GM12891 (cell line): ENCODE data around the gene CYTH1.

ENCODE experiments used
- DNase-seq: peaks from one replicate; pipeline ENCODE4 v3.0.0; 2011; ENCODE audit warnings: low spot score; ENCODE audit not compliant: insufficient read length
- FAIRE-seq: peaks from 2 replicates; lab custom pipeline; 2011; peaks lifted over from hg19 to GRCh38; lab: Jason Lieb, UNC
- PAX5 ChIP-seq: IDR thresholded peaks from 2 replicates; pipeline ENCODE4 v1.6.1; 2011; ENCODE audit warnings: low read length, moderate library complexity, mild to moderate bottlenecking; ENCODE audit not compliant: insufficient read depth, severe bottlenecking
- POLR2A ChIP-seq: IDR thresholded peaks from 2 replicates; pipeline ENCODE4 v1.6.1; 2011; ENCODE audit warnings: low read depth, low read length, control low read depth
- POLR2AphosphoS5 ChIP-seq: IDR thresholded peaks from 2 replicates; pipeline ENCODE4 v1.6.1; 2011; ENCODE audit warnings: low read depth, low read length, control low read depth
- POU2F2 ChIP-seq: IDR thresholded peaks from 2 replicates; pipeline ENCODE4 v1.6.1; 2011; ENCODE audit warnings: low read depth, mild to moderate bottlenecking, control low read depth, low read length, moderate library complexity
- SPI1 ChIP-seq: IDR thresholded peaks from 2 replicates; pipeline ENCODE4 v1.6.1; 2011; ENCODE audit warnings: low read depth, low read length, control low read depth
- TAF1 ChIP-seq: IDR thresholded peaks from 2 replicates; pipeline ENCODE4 v1.6.1; 2011; ENCODE audit warnings: low read depth, low read length, control low read depth

CYTH1 gene

GRCh38 chr17:78696016-78696982 lies 85.8 kb downstream of the CYTH1 start:
- TF ChIP-seq POLR2A (peak; percentile 68), SPI1 (no peak), TAF1 (peak; percentile 12; the same call in 1 of the 2 replicates), POU2F2 (no peak), POLR2AphosphoS5 (0 out of 2 replicates have a peak, but pooled peaks have one; percentile 35), PAX5 (no peak)
- DNase-seq = no peak
- FAIRE-seq = peak; percentile 77

DNA sequence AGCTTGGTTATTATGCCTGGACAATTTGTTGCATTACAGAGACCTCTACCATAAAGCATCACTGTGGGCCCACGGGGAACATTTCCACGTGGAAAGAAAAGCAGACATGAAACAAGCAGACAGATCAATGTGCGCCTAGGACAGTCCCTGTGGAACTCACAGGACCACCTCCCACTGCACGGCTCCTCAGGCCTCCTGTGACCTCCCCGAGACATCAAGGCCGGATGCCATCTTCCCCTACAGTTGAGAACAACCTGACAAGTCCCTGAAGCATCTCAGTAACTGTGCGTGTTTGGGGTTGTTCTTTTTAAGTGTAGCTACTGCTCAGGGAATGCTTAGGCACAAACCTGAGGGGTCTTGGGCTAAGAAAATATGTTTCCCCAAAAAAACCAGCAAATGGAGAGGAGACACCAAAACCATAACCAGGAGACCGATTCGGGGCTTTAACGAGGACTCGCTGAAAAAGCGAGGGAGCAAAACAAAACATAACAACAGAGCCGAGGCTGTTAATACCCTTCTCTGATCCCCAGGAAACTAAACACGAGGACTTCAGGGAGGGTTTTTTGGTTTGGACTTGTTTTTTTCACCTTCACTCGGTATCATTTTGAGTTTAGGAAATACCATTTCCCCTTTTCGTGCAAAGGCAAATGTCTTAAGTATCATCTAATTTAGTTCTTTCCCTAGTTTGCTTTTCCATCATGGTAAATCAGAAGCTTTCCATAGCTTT lies 87.1 kb downstream of the CYTH1 start:
- FAIRE-seq = peak; percentile 43
- TF ChIP-seq POU2F2 = no peak
- TF ChIP-seq TAF1 = no peak
- TF ChIP-seq SPI1 = peak; percentile 97
- TF ChIP-seq PAX5 = no peak
- peak; percentile 64 for TF ChIP-seq POLR2A
- TF ChIP-seq POLR2AphosphoS5 = peak; percentile 87
- DNase-seq = no peak

GRCh38 chr17:78693346-78694083 lies 88.6 kb downstream of the CYTH1 start:
- DNase-seq (no peak), FAIRE-seq (no peak)
- TF ChIP-seq POLR2AphosphoS5 (no peak; the same call in 1 of the 2 replicates), SPI1 (no peak), POLR2A (no peak), TAF1 (no peak), PAX5 (no peak), POU2F2 (no peak)

DNA sequence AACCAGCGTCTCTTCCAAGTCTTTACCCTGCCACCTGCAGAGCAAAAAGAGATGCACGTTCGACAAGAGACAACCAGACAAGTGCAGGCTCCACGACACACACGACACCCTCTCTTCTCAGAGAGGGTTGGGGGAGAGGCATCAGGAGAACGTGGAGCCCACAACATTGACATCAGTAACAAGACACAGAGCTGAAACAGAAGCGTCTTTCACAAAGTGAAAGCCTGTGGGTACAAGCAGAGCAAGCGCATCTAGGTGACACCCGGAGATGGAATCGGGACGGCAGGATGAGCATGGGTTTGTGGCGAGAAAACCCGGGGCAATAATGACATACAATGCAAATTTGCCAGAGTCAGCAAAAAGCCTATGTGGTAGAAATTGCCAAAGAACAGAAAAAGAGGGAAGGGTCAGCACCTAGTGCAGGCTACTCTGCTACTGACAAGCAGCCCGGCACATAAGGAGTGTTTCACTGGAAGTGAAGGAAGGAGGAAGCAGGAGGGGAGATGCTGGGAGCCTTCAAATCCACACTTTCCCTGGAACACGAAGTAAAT lies 89.5 kb downstream of the CYTH1 start:
- DNase-seq (no peak), FAIRE-seq (no peak)
- no peak for TF ChIP-seq POU2F2
- no peak for TF ChIP-seq SPI1
- no peak for TF ChIP-seq POLR2AphosphoS5
- 0 out of 2 replicates have a peak, but pooled peaks have one; percentile 44 for TF ChIP-seq POLR2A
- no peak for TF ChIP-seq TAF1

DNA sequence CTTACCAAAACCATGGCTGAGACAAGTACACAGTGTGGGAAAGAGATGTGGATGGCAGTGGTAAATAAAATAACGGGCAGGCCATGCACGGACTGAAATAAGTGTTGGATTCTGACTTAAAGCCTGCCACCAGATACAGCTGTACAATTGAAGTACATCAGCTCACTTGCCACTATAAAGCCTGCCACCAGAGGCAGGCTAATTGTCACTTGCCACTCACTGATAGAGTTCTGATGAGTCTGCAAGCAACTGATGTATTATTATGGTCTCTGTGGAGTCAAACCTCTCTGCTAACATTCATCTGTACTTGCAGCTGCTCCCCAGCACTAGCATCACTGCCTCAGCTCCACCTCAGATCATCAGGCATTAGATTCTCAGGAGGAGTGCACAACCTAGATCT lies 93.0 kb downstream of the CYTH1 start:
- FAIRE-seq = peak; percentile 35
- no peak for DNase-seq

DNA sequence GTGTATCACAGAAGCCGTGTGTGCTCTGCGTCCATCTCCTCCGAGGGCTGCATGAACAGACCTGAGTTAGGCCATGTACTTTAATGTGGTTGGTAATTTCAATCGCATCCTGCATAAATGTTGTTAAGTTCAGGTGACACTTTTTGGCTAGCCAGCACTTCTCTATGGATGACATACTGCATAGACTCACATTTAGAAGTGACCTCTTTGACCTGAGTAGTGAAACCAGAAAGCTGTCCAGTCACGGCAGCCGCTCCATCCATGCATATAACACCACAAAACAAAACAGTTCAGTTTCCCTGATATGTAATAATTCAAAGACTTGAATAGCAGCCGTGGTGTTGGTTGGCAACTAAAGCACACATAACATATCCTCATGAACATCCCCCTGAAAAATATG lies 94.1 kb downstream of the CYTH1 start:
- TF ChIP-seq PAX5 = no peak
- TF ChIP-seq POLR2A = peak; percentile 12; the same call in 1 of the 2 replicates
- peak; percentile 58; the same call in 1 of the 2 replicates for TF ChIP-seq POU2F2
- FAIRE-seq = peak; percentile 86
- DNase-seq = no peak

More for the DNA sequence above, 93.0 kb downstream of the CYTH1 start:
- TF ChIP-seq TAF1 = no peak
- no peak for TF ChIP-seq SPI1
- no peak for TF ChIP-seq POU2F2
- no peak for TF ChIP-seq POLR2AphosphoS5
- no peak for TF ChIP-seq PAX5
- TF ChIP-seq POLR2A = 0 out of 2 replicates have a peak, but pooled peaks have one; percentile 27

GRCh38 chr17:78687125-78687524 lies 94.9 kb downstream of the CYTH1 start:
- DNase-seq (no peak), FAIRE-seq (no peak)
- no peak for TF ChIP-seq PAX5

- TF ChIP-seq POLR2A (no peak), SPI1 (no peak), PAX5 (no peak), POLR2AphosphoS5 (no peak), POU2F2 (no peak), TAF1 (no peak)
- FAIRE-seq = no peak
- no peak for DNase-seq
These were observed 98.0 kb downstream of the CYTH1 start for GRCh38 chr17:78684026-78684425.

GRCh38 chr17:78683408-78683961 lies 98.6 kb downstream of the CYTH1 start:
- no peak for DNase-seq
- no peak; the same call in 1 of the 2 replicates for TF ChIP-seq POLR2AphosphoS5
- TF ChIP-seq TAF1 = no peak
- TF ChIP-seq PAX5 = no peak
- TF ChIP-seq POLR2A = peak; percentile 66; the same call in 1 of the 2 replicates
- no peak for TF ChIP-seq POU2F2
- TF ChIP-seq SPI1 = no peak
- no peak for FAIRE-seq
